ENCODE data around the gene GADD45GIP1.

Gene GADD45GIP1

GRCh38 chr19:12937093-12937926 is 19.7 kb downstream of the GADD45GIP1 start:
- Mint-ChIP-seq H3K27me3 (ENCODE audit: low read depth) (no peaks in the 10 kb centered on the region), H3K4me3 (peak overlapping the region; percentile 96 to 100 (median 99)), H3K9me3 (no peaks in the 10 kb centered on the region), H3K4me1 (peaks cover 50% of the 10 kb centered on the region), H3K36me3 (ENCODE audit: low read depth) (peaks cover 41% of the 10 kb centered on the region), H3K27ac (peak overlapping the region; percentile 87 to 97 (median 96))
- TF ChIP-seq CTCF (IDR thresholded peaks at IDR 0.05; ENCODE audit: unreplicated experiment in 3 of 3): no peak

DNA sequence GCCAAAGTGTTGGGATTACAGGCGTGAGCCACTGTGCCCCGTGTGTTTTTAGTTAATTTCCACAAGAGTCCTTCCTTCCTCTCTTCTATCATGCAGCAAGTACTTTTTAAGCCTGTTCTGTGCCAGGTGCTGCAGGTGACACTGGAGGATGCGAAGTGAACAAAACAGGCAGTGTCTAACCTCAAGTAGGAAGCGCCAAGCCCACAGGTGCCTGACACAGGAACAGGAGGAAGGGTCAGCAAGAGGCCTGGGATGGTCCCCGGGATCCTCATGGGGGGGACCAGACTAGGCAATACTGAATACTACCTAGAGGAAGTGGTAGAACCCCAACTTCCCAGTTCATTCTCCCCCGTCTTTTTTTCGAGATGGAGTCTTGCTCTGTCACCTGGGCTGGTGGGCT is 20.4 kb downstream of the GADD45GIP1 start:
- H3K4me1 Mint-ChIP-seq: peaks cover 51% of the 10 kb centered on the region
- H3K36me3 Mint-ChIP-seq (ENCODE audit: low read depth): peaks cover 33% of the 10 kb centered on the region
- no peaks in the 10 kb centered on the region for H3K9me3 Mint-ChIP-seq
- no peaks in the 10 kb centered on the region for H3K27me3 Mint-ChIP-seq (ENCODE audit: low read depth)
- H3K27ac Mint-ChIP-seq: no peak overlapping the region
- no peak for TF ChIP-seq CTCF (IDR thresholded peaks at IDR 0.05; ENCODE audit: unreplicated experiment in 3 of 3)
- peak overlapping the region; percentile 34 to 69 (median 40) for H3K4me3 Mint-ChIP-seq

- no peak for TF ChIP-seq CTCF (IDR thresholded peaks at IDR 0.05; ENCODE audit: unreplicated experiment in 3 of 3)
- no peak overlapping the region for H3K27ac Mint-ChIP-seq
- H3K4me1 Mint-ChIP-seq: peaks cover 43% of the 10 kb centered on the region
- H3K9me3 Mint-ChIP-seq: no peaks in the 10 kb centered on the region
- no peaks in the 10 kb centered on the region for H3K27me3 Mint-ChIP-seq (ENCODE audit: low read depth)
- H3K4me3 Mint-ChIP-seq: peak overlapping the region; percentile 23 to 45 (median 36)
- peaks cover 19% of the 10 kb centered on the region for H3K36me3 Mint-ChIP-seq (ENCODE audit: low read depth)
Measured at GRCh38 chr19:12935071-12935470, 22.0 kb downstream of the GADD45GIP1 start.

- peak within 1 kb of the TSS; percentile 96 to 98 (median 96) for H3K4me3 Mint-ChIP-seq
- TF ChIP-seq CTCF (IDR thresholded peaks at IDR 0.05; ENCODE audit: unreplicated experiment in 3 of 3): no peak
- no peaks in the 10 kb centered on the region for H3K9me3 Mint-ChIP-seq
- no peaks in the 10 kb centered on the region for H3K27me3 Mint-ChIP-seq (ENCODE audit: low read depth)
- H3K4me1 Mint-ChIP-seq: peaks cover 30% of the 10 kb centered on the region
- H3K36me3 Mint-ChIP-seq (ENCODE audit: low read depth): peaks cover 15% of the 10 kb centered on the region
- H3K27ac Mint-ChIP-seq: peak within 1 kb of the TSS; percentile 83 to 94 (median 92)
Measured at GRCh38 chr19:12933287-12934072, 23.5 kb downstream of the GADD45GIP1 start, which contains the start of gene FARSA. FARSA (minus strand) TSS chr19:12933711; CDS start chr19:12933696, 15 bp downstream.

- Mint-ChIP-seq H3K4me1 (peaks cover 22% of the 10 kb centered on the region), H3K27ac (peak overlapping the region; percentile 83 to 94 (median 92)), H3K4me3 (peak overlapping the region; percentile 96 to 98 (median 96)), H3K36me3 (ENCODE audit: low read depth) (peaks cover 17% of the 10 kb centered on the region), H3K9me3 (no peaks in the 10 kb centered on the region), H3K27me3 (ENCODE audit: low read depth) (no peaks in the 10 kb centered on the region)
- no peak for TF ChIP-seq CTCF (IDR thresholded peaks at IDR 0.05; ENCODE audit: unreplicated experiment in 3 of 3)
Measured at GRCh38 chr19:12932392-12933286, 24.4 kb downstream of the GADD45GIP1 start.
